Ascending aorta (tissue), 2 donors: ENCODE measurements around the gene FBXL13. TPM values are rescaled to one million over a fixed set of nuclear protein-coding genes. Genes with fewer than 3 reads are reported as not detected.
"Not testable (repeated sequence)": the region's sequence is repeated elsewhere in the genome, so short reads cannot be mapped to it uniquely, and the experiment has no call there.

Experiments used
- DNase-seq, 2 donors: peaks; one replicate each; pipeline ENCODE4 v3.0.0-alpha.2; 2019; ENCODE audit warnings: low spot score in 2 of 2
- H3K27ac ChIP-seq, 2 donors: fragments of 200-600 bp; sonication (generic); one replicate each; pipeline ENCODE4 v1.5.1; 2016 to 2017; ENCODE audit warnings: mild to moderate bottlenecking in 1 of 2
- H3K27me3 ChIP-seq: fragments of 200-600 bp; sonication (generic); one replicate; pipeline ENCODE4 v1.5.1; 2017
- H3K36me3 ChIP-seq, 2 donors: fragments of 200-600 bp; sonication (generic); one replicate each; pipeline ENCODE4 v1.5.1; 2016
- H3K4me1 ChIP-seq, 2 donors: fragments of 200-600 bp; sonication (generic); one replicate each; pipeline ENCODE4 v1.5.1; 2016 to 2017; ENCODE audit warnings: mild to moderate bottlenecking in 1 of 2
- H3K4me3 ChIP-seq, 2 donors: fragments of 200-600 bp; sonication (generic); one replicate each; pipeline ENCODE4 v1.5.1; 2016 to 2017; ENCODE audit warnings: mild to moderate bottlenecking in 1 of 2
- H3K9me3 ChIP-seq, 2 donors: fragments of 200-600 bp; sonication (generic); one replicate each; pipeline ENCODE4 v1.5.1; 2016
- intact Hi-C: fragments of 100-400 bp; cut with DNase I; formaldehyde crosslinking; loops from one replicate; pipeline ENCODE4 v1.15.1; 2023
- total RNA-seq: library from RNA; depleted of rRNA; stranded (reverse); fragments of >200 nt; gene quantifications from one replicate; pipeline ENCODE4 v1.1.0, GENCODE V29; 2016
- TF ChIP-seq, protein P1 (sequence below), 3 experiments: fragments of 200-600 bp in 2 of 3; fragments of 450-650 bp in 1 of 3; sonication (generic) in 2 of 3; IDR thresholded peaks; one replicate each; pipeline ENCODE4 v1.5.1; 2016 to 2019; ENCODE audit warnings: antibody characterized with exemption in 3 of 3, mild to moderate bottlenecking in 1 of 3, moderate library complexity in 1 of 3

Gene FBXL13
- total RNA-seq, 1 donor from 2014 or later, result 0.75 TPM

DNA sequence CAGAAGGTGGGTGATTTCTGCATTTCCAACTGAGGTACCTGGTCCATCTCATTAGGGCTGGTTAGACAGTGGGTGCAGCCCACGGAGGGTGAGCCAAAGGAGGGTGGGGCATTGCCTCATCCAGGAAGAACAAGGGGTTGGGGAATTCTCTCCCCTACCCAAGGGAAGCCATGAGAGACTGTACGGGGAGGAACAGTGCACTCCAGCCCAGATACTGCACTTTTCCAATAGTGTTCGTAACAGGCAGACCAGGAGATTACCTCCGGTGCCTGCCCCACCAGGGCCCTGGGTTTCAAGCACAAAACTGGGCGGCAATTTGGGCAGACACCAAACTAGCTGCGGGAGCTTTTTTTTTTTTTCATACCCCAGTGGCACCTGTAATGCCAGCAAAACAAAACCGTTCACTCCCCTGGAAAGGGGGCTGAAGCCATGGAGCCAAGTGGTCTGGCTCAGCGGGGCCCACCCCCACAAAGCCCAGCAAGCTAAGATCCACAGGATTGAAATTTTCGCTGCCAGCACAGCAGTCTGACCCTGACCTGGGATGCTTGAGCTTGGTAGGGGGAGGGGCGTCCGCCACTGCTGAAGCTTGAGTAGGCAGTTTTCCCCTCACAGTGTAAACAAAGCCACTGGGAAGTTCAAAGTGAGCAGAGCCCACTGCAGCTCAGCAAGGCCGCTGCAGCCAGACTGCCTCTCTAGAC, 31.6 kb upstream of the FBXL13 start:
- no peaks in the 10 kb centered on the region for H3K27me3 ChIP-seq
- no peaks in the 10 kb centered on the region for H3K4me1 ChIP-seq
- no peak overlapping the region for H3K27ac ChIP-seq
- H3K36me3 ChIP-seq, result peaks cover 2 to 12% of the 10 kb centered on the region in 2 donors
- H3K9me3 ChIP-seq, result no peaks in the 10 kb centered on the region
- no peak overlapping the region for H3K4me3 ChIP-seq
- TF ChIP-seq, protein P1, sequence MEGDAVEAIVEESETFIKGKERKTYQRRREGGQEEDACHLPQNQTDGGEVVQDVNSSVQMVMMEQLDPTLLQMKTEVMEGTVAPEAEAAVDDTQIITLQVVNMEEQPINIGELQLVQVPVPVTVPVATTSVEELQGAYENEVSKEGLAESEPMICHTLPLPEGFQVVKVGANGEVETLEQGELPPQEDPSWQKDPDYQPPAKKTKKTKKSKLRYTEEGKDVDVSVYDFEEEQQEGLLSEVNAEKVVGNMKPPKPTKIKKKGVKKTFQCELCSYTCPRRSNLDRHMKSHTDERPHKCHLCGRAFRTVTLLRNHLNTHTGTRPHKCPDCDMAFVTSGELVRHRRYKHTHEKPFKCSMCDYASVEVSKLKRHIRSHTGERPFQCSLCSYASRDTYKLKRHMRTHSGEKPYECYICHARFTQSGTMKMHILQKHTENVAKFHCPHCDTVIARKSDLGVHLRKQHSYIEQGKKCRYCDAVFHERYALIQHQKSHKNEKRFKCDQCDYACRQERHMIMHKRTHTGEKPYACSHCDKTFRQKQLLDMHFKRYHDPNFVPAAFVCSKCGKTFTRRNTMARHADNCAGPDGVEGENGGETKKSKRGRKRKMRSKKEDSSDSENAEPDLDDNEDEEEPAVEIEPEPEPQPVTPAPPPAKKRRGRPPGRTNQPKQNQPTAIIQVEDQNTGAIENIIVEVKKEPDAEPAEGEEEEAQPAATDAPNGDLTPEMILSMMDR (IDR thresholded peaks at IDR 0.05), result no peak
- DNase-seq, result no peak
- intact Hi-C loops, result no loop called here

DNA sequence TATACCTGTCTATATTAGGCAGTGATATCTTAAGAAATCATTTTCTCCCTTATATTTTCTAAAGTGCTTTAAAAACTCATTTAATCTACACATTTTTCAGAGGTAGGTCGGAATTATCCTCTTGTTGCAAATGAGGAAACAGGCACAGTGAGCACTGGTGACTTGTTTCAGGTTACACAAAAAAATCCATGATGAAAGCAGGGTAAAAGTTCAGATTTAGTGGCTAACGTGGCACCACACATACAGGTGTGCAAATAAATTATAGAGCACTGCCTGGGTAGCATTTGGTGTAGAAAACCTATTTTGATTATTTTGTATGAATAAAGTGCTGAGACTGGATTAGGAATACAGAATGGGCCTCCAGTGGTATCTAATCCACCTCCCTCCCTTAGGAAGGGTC, 26.9 kb upstream of the FBXL13 start:
- Histone ChIP-seq H3K9me3 (no peaks in the 10 kb centered on the region), H3K36me3 (peaks cover 5 to 27% of the 10 kb centered on the region in 2 donors), H3K4me1 (no peaks in the 10 kb centered on the region), H3K27ac (no peak overlapping the region), H3K27me3 (no peaks in the 10 kb centered on the region), H3K4me3 (no peak overlapping the region)
- DNase-seq, result no peak
- intact Hi-C loops, result no loop called here
- TF ChIP-seq, protein P1 (IDR thresholded peaks at IDR 0.05), result no peak

DNA sequence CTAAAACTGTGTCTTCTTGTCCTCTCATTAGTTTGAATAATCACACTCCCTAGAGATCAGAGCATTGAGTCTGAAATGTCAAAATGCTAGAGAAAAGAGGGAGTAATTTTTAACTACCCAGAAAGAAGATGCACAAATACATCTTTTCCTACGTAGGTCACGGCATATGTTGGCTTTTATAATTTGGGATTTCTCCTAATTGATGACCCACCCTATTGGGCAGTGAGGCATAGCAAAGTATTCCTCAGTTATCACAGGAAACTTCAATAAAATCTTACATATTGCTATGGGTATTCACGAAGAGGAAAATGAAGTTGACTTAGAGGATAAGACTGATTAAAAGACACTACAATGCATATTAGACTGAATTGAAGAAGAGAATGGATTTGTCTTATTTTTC, 25.8 kb upstream of the FBXL13 start:
- no peak for DNase-seq
- Histone ChIP-seq H3K4me3 (no peak overlapping the region), H3K27me3 (no peaks in the 10 kb centered on the region), H3K9me3 (no peaks in the 10 kb centered on the region), H3K27ac (no peak overlapping the region), H3K36me3 (peaks cover 7 to 35% of the 10 kb centered on the region in 2 donors), H3K4me1 (no peaks in the 10 kb centered on the region)
- TF ChIP-seq, protein P1 (IDR thresholded peaks at IDR 0.05), result no peak
- intact Hi-C loops, result no loop called here

DNA sequence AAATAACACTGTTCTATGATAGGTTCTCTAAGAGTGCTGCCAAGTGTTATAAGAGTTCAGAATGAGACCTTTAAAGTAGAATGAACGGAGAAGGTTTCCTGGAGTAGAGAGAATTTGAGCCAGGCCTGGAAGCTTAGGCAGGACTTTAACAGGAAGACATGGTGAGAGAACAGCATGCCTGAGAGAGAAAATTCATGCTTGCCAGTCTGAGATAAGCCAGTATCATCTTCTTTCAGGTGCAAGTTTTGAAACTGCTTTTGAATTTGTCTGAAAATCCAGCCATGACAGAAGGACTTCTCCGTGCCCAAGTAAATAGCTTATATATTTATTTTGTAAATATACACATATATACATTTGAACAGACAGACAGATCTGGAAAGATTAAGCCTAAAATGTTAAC, 22.4 kb upstream of the FBXL13 start:
- intact Hi-C loops, result no loop called here
- no peak for DNase-seq
- no peaks in the 10 kb centered on the region for H3K9me3 ChIP-seq
- H3K27me3 ChIP-seq, result no peaks in the 10 kb centered on the region
- TF ChIP-seq, protein P1 (IDR thresholded peaks at IDR 0.05), result no peak
- no peak overlapping the region for H3K4me3 ChIP-seq
- no peaks in the 10 kb centered on the region for H3K4me1 ChIP-seq
- peaks cover 15 to 37% of the 10 kb centered on the region in 2 donors for H3K36me3 ChIP-seq
- H3K27ac ChIP-seq, result no peak overlapping the region

DNA sequence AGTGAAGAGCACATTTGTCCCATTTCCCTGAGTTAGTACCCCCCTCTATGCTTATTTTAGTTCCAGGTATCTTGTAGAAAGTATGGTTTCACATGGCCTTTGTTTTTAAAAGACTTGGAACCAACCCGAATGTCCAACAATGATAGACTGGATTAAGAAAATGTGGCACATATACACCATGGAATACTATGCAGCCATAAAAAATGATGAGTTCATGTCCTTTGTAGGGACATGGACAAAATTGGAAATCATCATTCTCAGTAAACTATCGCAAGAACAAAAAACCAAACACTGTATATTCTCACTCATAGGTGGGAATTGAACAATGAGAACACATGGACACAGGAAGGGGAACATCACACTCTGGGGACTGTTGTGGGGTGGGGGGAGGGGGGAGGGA, 21.0 kb upstream of the FBXL13 start:
- H3K4me3 ChIP-seq, H3K4me1 ChIP-seq, H3K27me3 ChIP-seq, H3K9me3 ChIP-seq, intact Hi-C loops, H3K27ac ChIP-seq, DNase-seq: not testable (repeated sequence)
- H3K36me3 ChIP-seq, result peaks cover 19 to 32% of the 10 kb centered on the region in 2 donors

DNA sequence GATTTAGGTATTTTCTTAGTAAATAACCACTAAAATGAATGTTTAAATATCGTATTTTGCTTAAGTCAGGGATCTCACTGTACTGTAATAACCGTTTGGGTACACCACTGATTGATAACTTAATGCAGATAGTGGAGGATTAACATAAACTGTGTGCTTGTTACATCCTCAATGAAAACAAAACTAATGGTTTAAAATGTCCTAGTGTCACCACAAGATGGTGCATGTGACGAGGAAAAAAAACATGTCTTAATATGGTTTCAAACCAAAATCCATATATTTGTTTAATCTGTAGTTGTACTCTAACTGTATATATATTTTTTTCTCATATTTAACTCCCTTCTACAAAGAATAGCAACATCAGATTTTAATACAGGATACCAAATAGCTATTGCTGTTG, 19.5 kb upstream of the FBXL13 start:
- peaks cover 26 to 43% of the 10 kb centered on the region in 2 donors for H3K36me3 ChIP-seq

More for the DNA sequence above, 19.5 kb upstream of the FBXL13 start:
- TF ChIP-seq, protein P1 (IDR thresholded peaks at IDR 0.05), result peak in 1 of 3 experiments; percentile 16
- H3K4me3 ChIP-seq, result no peak overlapping the region
- no peak overlapping the region for H3K27ac ChIP-seq
- H3K9me3 ChIP-seq, result no peaks in the 10 kb centered on the region
- no peak for DNase-seq
- no peaks in the 10 kb centered on the region for H3K4me1 ChIP-seq
- H3K27me3 ChIP-seq, result no peaks in the 10 kb centered on the region
- intact Hi-C loops, result no loop called here
